ENCODE measurements around the gene GTF3C2.
"Not testable (repeated sequence)": the region's sequence is repeated elsewhere in the genome, so short reads cannot be mapped to it uniquely, and the experiment has no call there.

The GTF3C2 gene

DNA sequence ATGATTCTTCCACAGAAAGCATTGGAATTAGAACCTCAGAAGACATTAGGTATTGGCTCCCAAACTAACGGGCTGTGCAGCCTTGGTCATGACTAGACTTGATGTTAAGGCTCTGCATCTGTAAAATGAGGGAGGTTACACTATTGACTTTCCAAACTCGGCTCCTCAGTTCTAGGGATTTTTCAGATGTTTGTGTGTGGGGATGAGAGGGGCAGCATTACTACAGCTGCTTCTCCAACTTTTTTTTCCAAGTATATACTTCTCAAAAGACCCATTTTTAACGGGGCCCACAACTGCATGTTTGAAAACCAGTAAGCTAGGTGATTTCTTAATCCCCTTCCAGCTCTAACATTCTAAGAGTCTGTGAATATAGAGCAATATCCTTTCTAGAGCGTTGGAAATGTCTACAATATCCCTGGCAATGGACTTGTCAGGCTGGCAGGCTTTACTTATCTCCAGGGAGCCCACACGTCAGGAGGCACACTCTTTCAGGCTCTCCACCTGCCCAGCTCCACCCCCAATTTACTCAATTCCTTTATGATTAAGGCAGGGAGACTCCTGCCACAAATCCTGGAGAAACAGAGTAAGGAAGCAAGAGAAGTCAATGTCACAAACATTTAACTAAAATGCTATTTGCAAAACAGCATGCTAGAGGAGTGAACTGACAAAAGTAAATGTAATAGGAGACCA, 32.8 kb downstream of the GTF3C2 start:
- H3K4me3 ChIP-seq (ENCODE audit: low read depth, low read length): peak overlapping the region; percentile 80

DNA sequence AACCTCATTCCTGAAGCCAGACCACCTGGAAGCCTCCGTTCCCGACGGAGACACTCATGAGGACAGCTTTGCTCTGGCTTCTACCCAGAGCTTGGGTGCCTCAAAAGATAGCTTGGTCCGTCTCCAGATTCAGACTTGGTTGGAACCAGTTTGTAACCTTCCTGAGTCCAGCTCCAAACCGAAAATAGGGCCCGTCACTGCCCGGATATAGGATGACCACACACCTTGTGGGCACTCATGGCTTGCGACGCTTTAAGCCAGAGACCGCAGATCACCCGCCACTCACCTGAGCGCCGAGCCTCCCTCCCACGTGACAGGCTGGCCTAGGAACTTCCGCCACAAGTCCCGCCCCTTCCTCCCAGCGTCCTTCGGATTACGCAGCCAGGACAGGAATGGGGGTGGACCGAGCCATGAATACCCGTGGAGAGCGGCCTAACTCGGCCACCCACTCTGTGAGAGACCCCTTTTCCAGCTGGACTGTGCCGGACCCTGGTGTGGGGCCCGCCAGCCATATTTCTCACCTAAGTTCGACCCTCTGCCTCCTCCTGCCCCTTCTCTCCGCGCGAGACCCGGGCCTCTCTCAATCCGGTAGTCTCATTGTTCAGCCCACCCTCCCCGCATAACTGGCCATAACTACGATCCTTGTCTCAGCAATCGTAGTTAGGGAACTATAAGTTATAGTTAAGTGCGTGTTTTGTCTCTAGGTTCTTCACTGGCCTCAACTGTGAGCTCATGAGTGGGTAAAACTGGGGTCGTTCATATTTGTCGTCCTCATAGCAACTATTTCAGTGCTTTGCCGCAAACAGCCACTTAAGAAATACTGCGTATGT, 33.6 kb downstream of the GTF3C2 start, which contains the start of gene MPV17:
MPV17 (minus strand) TSS at position 332 of the 830 bp plus-strand sequence. CDS start 580 bp downstream, outside the sequence.
- H3K4me3 ChIP-seq (ENCODE audit: low read depth, low read length): peak within 1 kb of the TSS; percentile 80

DNA sequence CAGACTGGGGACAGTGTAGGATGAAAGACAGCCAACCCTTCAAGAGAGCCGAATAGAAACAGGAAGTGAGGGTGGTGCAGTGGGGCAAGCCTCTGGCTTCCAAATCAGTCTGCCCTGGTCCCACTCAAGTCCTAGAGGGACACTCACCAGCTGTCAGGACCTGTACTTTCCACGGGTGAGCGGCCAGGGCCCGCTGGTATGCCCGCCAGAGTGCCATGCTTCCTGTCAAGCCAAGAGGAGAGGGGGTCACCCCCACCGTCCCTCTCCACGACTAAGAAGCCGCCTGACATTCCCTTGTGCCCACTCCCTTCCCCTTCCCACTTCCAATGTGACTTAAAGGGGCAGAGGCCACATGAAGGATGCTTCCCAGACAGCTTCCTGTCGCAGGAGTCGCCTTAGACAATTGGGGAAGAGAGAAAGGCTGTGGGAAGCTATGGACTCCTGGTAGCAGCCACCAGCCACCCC, 34.2 kb downstream of the GTF3C2 start:
- H3K4me3 ChIP-seq (ENCODE audit: low read depth, low read length): peak overlapping the region; percentile 80

DNA sequence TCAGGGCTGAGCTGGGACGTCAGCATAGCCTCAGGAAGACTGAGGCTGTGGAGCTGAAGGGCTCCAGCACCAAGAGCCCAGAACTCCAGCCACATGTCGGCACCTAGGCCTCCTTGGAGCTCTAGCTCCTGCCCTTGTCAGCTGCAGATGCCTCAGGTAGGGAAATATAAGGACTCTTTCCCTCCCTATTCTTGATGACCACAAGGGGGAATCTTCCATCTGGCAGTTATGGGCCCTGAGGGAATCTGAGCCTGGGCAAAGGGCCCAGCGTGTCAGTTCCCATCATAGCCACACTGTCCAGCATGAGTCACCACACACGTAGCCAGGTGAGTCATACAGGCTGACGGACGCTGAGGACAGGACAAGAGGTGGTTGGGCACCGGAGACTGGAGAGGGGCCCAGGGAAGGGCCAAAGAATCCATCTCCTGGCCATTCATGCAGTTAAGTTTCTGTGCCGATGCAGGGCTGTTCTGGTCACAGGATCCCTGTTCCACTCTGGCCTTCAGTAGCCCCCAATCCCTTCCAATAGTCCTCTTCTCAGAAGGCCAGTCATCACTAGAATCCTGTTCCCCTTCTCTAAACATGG, 35.5 kb downstream of the GTF3C2 start:
- no peak overlapping the region for H3K4me3 ChIP-seq (ENCODE audit: low read depth, low read length)

DNA sequence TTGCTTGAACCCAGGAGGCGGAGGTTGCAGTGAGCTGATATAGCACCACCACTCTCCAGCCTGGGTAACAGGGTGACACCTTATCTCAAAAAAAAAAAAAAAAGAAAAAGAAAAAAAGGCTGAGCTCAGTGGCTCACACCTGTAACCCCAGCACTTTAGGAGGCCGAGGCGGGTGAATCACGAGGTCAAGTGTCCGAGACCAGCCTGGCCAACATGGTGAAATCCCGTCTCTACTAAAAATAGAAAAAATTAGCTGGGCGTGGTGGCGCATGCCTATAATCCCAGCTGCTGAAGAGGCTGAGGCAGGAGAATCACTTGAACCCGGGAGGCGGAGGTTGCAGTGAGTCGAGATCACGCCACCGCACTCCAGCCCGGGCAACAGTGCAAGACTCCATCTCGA, 36.7 kb downstream of the GTF3C2 start:
- H3K4me3 ChIP-seq (ENCODE audit: low read depth, low read length): not testable (repeated sequence)

DNA sequence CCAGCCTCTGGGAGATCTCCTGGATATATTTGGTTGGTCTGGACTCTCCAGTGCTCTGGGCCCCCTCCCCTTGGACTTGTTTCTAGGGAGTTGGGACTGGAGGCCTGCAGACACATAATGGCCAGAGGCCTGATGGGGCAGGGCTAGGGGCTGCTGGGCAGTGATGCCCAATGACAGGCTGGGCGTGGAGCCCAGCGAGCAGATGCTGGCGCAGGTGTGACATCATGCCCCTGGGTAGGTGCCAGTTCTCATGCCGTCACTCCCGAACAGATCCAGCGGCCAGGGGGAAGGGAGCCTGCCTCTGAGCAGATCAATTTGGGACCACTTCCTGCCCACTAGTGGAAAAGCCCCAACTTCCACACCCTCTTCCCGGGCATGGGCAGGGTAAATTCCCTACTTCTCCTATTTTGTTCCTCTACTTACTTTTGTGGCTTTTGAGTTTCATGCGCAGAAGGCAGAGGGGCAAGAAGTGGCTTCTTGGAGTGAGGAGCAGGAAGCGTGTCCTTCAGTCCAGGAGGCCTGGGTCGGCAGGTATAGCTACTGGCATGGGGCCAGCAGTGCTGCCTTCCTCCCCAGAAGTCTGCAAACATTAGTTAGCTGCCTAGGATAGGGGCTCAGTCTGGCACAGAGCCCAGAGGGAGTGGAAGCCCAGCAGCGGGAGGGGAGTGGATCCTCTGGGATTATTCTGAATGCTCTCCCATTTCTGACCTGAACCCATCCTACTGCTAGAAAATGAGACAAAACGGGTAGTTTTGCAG, 39.7 kb downstream of the GTF3C2 start:
- H3K4me3 ChIP-seq (ENCODE audit: low read depth, low read length): no peak overlapping the region

DNA sequence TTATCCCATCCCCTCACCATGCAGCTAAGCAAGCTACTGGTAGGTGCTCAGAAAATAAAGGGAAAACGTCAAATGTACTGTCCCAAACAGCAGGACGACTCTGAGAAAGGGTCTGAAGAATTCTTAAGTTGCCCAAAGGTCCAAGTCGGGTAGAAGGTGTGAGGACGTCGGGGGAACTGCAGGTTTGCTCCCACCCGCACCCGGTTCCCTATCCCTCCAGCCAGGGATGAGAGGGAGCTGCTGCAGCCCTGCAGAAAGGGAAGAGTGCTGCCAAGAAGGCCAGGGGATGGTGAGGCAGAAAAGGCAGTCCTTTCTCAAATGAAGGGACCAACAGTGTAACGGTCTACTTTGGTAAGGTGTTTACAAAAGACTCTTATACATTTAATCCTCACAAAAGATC, 41.4 kb downstream of the GTF3C2 start:
- H3K4me3 ChIP-seq (ENCODE audit: low read depth, low read length): no peak overlapping the region

DNA sequence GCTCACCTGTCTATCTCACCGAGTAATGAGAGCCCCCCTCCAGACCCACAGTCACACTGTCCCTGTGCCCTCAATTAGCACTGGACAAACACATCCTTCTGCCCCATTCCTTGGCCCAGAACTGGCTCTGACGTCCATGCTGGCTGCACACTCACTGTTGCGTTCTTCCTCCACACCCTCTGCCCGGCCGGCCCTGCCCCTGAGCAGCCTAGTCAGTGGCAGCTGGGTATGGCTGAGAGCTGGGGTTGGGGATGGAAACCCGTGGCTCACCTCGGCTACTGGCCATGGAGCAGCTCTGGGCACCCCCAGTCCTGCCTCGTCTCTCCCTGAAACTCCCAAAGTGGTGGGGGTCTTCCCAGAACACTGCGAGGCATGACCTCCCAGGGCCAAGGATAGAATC, 41.9 kb downstream of the GTF3C2 start:
- H3K4me3 ChIP-seq (ENCODE audit: low read depth, low read length): no peak overlapping the region

DNA sequence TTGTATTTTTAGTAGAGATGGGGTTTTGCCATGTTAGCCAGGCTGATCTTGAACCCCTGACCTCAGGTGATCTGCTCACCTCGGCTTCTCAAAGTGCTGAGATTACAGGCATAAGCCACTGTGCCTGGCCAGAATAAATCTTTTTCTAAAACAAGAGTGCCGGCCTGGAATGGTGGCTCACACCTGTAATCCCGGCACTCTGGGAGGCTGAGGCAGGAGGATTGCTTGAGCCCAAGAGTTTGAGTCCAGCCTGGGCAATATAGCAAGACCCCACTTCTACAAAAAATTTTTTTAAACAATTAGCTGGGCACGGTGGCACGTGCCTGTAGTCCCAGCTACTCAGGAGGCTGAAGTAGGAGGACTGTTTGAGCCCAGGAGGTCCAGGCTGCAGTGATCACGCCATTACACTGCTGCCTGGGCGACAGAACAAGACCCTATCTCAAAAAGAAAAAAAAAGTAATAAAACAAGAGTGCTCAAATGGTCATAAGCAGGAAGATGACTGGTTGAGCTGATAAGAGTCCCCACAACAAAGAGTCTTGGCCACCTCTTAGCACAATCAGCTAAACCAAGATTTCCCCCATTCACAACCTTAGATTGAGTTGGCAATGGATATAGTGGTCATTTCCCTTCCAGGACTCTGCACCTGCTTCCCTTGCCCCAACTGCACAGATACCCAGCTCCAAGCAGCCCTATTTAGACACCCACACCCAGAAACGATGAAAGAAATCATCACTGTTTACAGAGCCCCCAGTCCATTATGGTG, 42.5 kb downstream of the GTF3C2 start:
- no peak overlapping the region for H3K4me3 ChIP-seq (ENCODE audit: low read depth, low read length)

DNA sequence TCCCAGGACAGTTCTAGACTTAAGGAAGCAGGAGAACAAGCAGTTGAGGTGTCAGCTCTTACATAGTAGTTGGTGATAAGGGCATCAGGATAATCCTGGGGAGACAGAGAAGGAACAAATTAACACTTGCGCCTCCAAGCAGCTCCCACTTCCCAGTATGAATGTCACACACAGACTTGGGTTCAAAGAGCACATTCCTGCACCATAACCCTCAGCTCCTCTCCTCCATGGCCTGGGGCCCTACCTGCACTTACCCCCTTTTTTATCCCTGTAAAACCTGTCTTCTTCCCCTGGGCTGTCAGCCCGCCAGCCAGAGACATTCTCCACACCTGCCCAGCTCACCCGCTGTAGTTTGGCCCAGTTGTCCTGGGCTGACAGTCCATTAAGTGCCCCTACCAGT, 44.4 kb downstream of the GTF3C2 start:
- H3K4me3 ChIP-seq (ENCODE audit: low read depth, low read length): no peak overlapping the region

DNA sequence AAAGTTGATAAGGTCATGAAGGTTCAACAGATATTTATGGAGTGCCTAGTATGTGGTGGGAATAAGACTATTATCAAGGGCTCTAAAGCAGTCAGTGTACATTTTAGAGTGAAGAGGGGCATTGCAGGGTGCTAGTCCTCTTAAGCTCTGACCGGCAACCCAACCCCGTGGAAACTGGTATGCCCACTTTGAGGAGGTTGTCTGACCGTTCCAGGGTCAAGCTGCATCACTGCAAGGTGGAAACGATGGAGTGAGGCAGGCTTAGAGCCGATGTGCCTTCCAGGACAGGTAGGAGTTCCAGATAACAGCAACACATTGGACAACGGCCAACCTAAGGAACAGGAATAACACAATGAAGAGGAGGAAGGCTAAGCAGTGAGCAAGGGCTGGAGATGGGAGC, 46.9 kb downstream of the GTF3C2 start:
- H3K4me3 ChIP-seq (ENCODE audit: low read depth, low read length): no peak overlapping the region

DNA sequence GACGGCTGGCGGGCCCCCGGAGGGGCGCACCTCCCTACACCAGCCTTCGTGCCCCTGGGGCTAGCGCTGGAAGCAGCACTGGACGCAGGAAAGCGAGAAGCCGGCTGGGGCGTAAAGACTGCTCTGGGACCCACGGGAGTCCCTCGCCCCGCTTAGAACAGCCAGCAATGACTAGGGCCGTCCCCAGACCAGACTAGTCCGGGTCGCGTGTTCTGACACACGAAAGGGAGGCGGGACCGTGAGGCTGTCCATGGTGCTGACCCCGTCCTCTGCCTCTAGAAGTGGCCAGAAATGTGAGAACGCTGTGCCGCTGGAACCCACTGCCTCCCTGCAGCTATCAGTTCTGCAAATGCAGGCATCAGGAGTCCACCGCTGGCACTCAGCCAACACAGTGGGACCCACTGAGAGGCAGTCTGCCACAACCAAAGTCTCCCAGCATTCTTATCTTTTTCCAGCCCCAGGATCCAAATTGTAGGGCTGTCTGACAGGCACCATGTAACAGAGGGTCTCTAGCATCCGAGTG, 48.1 kb downstream of the GTF3C2 start, which contains the start of gene UCN:
UCN (minus strand) TSS at position 87 of the 523 bp plus-strand sequence. CDS start 550 bp downstream, outside the sequence.
- peak within 1 kb of the TSS; percentile 13 for H3K4me3 ChIP-seq (ENCODE audit: low read depth, low read length)

DNA sequence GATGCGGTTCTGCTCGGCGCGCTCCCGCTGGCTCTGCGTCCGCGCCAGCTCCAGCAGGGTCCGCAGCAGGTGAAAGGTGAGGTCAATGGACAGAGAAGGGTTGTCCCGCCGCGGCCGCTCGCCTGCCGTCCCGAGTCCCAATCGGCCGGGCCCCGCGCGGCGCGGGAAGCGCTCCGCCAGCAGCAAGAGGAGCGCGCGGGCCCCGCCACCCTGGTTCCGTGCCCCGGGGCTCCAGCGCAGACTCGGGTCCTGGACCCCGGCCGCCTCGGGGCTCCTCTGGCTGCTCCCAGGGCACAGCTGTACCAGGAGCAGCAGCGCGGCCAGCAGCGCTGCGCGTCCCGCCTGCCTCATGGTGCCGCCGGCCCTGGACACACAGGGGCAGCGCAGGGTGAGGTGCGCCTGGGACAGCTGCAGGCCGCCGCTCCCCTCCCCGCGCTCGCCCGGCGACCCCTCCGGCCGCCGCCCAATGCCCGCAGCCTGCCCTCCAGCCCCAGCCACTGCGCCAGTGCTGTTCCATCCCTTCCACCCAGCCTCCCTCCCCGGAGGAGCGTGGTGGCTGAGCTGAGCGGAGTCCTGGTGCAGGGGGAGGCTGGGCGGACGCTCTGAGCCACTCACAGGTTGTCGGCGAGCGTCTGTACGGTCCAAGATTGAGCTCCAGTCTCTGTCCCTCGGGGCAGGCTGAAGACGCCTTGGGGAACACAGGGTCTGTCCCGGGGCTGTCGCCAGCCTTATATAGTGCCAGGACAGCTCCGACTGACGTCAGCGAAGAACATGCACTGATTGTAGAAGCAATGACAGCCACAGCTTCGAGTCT, 48.8 kb downstream of the GTF3C2 start:
- peak overlapping the region; percentile 13 for H3K4me3 ChIP-seq (ENCODE audit: low read depth, low read length)

DNA sequence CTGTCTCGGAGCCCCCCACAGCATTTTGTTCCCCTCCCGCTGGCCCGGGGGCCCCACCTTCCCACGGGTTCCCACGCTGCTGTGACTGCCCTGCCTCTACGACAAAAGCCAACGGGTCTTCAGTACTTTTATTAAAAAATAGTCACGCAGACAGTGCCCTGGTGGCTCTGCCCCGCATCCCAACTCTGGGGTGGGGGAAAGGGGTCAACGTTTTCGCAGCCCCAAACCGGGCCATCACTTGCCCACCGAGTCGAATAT, 49.3 kb downstream of the GTF3C2 start:
- H3K4me3 ChIP-seq (ENCODE audit: low read depth, low read length): no peak overlapping the region

DNA sequence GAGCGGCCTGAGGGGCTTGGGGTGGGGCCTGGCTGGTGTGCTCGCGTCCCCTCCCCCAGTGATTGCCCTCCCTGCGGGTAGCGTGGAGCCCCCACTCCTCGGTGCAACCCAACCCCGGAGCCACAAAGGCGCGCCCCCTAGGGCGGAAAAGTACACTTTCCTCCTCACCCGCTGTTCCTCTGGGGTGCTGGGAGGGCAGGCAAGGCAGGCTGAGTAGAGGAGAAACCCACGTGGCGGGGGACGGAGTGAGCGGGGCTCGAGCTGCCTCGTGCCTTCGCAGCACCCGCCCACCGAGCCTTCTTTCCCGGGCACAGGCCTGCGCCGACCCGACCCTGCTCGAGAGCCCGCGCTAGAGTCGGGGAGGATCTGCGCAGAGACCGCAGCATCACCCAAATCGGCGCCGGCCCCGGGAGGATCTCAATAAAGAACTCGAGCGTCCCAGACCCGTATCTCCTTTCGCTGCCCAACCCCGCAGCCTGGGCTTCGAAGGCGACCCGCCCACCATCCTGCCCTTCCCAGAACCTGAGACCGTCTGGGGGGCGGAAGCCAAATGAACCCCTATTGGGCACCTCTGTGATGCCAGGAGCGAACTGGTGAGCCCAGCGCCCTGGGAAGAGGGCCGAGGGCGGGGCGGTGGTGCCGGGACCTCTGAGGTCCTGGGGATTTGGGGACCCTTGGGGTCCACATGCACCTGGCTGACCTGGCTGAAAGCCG, 49.8 kb downstream of the GTF3C2 start:
- H3K4me3 ChIP-seq (ENCODE audit: low read depth, low read length): peak overlapping the region; percentile 13

DNA sequence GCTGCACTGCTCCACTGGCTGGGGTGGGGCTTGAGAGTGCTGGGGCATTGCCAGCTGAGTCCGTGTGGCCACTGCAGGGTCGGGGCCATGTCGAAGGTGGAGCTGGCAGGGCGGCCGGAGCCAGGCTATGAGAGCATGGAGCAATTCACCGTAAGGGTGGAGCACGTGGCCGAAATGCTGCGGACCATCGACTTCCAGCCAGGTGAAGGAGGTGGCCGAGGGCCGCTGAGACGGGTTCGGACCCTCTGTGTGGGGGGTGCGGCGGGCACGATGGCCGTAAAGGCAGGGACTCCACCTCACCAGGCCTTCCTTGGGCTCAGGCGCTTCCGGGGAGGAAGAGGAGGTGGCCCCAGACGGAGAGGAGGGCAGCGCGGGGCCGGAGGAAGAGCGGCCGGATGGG, 50.4 kb downstream of the GTF3C2 start:
- no peak overlapping the region for H3K4me3 ChIP-seq (ENCODE audit: low read depth, low read length)

DNA sequence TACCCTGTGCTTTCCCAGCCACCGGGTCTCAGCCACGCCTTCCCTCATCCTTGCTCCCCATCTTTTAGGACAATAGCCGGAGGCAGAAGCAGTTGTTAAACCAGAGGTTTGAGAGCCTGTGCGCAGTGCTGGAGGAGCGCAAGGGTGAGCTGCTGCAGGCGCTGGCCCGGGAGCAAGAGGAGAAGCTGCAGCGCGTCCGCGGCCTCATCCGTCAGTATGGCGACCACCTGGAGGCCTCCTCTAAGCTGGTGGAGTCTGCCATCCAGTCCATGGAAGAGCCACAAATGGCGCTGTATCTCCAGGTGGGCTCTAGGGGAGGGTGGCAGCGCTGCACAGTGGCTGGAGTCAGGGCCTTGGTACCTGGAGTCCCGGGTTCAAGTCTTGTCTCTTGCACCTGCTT, 51.0 kb downstream of the GTF3C2 start:
- H3K4me3 ChIP-seq (ENCODE audit: low read depth, low read length): no peak overlapping the region

DNA sequence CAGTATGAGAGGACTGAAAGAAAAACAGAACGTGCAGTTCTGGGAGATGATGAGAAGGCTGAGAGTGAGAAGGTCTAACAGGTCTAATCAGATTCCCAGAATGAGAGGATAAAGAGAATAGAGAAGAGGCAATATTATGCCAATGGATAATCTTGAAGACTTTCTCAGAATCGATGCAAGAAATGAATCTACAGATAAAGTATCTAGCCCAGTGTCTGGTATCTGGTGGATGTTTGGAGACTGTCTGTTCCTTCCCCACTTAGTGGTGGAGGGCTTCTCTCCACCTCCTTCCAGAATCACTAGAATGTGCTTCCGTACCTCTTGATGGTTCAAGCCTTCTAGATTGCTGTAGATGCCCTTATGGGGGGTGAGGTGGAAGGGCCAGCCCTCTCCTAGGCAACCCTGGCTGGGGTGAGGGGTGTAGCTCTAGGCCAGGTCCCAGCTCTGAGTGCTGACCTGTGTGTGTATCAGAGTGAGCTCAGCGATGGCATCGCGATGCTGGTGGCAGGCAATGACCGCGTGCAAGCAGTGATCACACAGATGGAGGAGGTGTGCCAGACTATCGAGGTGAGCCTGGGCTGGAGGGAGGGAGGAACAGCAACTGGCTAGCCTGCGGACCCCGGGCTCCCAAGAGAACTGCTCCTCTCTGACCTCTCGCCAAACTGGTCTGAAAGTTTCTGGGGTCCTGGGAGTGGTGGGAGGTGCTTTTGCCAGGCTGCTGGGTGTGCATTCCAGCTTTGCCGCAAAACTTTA, 51.9 kb downstream of the GTF3C2 start:
- no peak overlapping the region for H3K4me3 ChIP-seq (ENCODE audit: low read depth, low read length)

Data from iPS-11a (cell line).